ENCODE measurements around the gene OSER1. TPM values are rescaled to one million over a fixed set of nuclear protein-coding genes. Genes with fewer than 3 reads are reported as not detected.

OSER1 gene
- total and polyA plus RNA-seq, 9 of the 15 experiments (the other 6 are each of a cell fraction or from before 2014, with no cell fraction given): 15.5 to 57.3 (median 19.9) TPM

GRCh38 chr20:44196271-44196670 is 14.3 kb downstream of the OSER1 start:
- no peak overlapping the region for H3K4me2 ChIP-seq (ENCODE audit: insufficient read depth, low read length)
- ChIA-PET CTCF (ENCODE audit: low intra/inter-chr PET ratio) (interaction anchor here (0.7 kb wide), 1 partner anchor 603 kb away, joined by 3 read pairs; no protein-coding TSS in a partner anchor), POLR2A (interaction anchor here (1.2 to 1.5 kb wide), 3 partner anchors 12 to 87 kb away, joined by 3 to 6 read pairs (median 3); no protein-coding TSS in a partner anchor)
- 0 out of 2 replicates have a peak, but pooled peaks cover 6% of the 10 kb centered on the region for H4K20me1 ChIP-seq (replicated peaks; ENCODE audit: control insufficient read depth, insufficient read depth, low read length)
- H3K9ac ChIP-seq (ENCODE audit: insufficient read depth in 1 of 2, low read depth in 2 of 2, low read length in 2 of 2): no peak overlapping the region
- peak in 2 of 4 experiments; percentile 28 to 32 for DNase-seq (ENCODE audit: extremely low read depth in 1 of 4, low spot score in 3 of 4)
- no peak overlapping the region for H2AFZ ChIP-seq (ENCODE audit: low read depth, low read length)
- H3K36me3 ChIP-seq (ENCODE audit: control insufficient read depth, insufficient read depth, low read length): peaks cover 46% of the 10 kb centered on the region
- no peak overlapping the region for H3K4me3 ChIP-seq
- H3K27ac ChIP-seq (ENCODE audit: extremely low read depth, low read depth, low read length): no peak overlapping the region
- no peak for FAIRE-seq
- in situ Hi-C loops (cut with MboI): no loop called here
- TF ChIP-seq CTCF (IDR thresholded peaks at IDR 0.05 in 2 of 3, conservative IDR thresholded peaks at IDR 0.05 in 1 of 3; ENCODE audit: insufficient read depth in 2 of 3, low read depth in 1 of 3, low read length in 3 of 3): peak in 2 of 3 experiments; percentile 37 to 58; a peak in 3 of 6 replicates
- TF ChIP-seq BRD9 (IDR thresholded peaks at IDR 0.05; ENCODE audit: low read depth, partially characterized antibody): no peak
- no peak for TF ChIP-seq TEAD2 (tag; IDR thresholded peaks at IDR 0.05)
- peaks cover 3% of the 10 kb centered on the region for H3K9me1 ChIP-seq (ENCODE audit: control insufficient read depth, insufficient read depth, low read length)
- H3K4me1 ChIP-seq (replicated peaks in 1 of 2; ENCODE audit: control insufficient read depth in 2 of 2, insufficient read depth in 2 of 2, low read length in 2 of 2): peaks cover 0 to 8% of the 10 kb centered on the region in 2 experiments; a peak in 2 of 5 replicates
- no peaks in the 10 kb centered on the region for H3K27me3 ChIP-seq (ENCODE audit: control insufficient read depth in 2 of 2, insufficient read depth in 2 of 2, low read length in 2 of 2)
- no peaks in the 10 kb centered on the region for H3K9me3 ChIP-seq (replicated peaks; ENCODE audit: control insufficient read depth, insufficient read depth, low read depth, low read length)
- peak; percentile 67 for ATAC-seq
- no TSS peak for BruUV-seq (replicated peaks)
- WGBS (ENCODE audit: insufficient coverage, low coverage, missing lambda C conversion rate): 27% methylated on average over 2 of the region's 3 CpGs
- intact Hi-C loops (cut with micrococcal nuclease): no loop called here
- H3K79me2 ChIP-seq (ENCODE audit: control insufficient read depth, insufficient read depth, low read length): no peaks in the 10 kb centered on the region
